Measurements from ENCODE around the gene CSF3.

Gene CSF3

GRCh38 chr17:40062329-40063186, 47.3 kb downstream of the CSF3 start, which contains the start of gene THRA:
THRA (plus strand) TSS chr17:40062965; CDS start chr17:40074489, 11,524 bp downstream.
- no peak for DNase-seq (ENCODE audit: low read depth)

DNA sequence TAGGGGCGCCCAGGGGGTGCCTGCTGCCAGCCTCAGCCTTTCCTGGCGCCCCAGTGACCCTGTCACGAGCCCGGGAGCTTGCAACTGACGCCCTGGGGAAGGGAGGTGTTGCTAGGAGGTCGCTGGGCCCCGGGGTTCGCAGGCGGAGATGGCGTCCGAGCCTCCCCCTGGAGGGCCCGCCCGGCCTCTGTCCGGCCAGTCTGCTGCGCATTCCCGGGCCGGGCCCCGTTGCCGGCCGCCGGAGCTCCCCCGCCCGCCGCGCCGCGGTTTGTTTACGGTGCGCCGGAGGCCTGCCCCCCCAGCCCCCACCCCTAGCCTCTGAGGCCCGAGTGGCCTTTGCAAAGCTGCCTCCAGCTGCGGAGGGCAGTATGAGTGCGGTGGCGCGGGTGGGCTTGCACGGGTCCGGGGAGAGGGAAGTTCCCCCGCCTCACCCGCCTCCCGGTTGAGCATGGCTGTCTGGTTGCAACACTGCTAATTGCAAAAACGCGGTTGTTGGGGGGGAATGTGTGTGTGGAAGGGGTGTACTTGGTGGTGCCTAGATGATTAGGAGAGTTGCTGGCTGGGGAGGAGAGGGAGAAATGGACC, 48.0 kb downstream of the CSF3 start:
- no peak for DNase-seq (ENCODE audit: low read depth)

- DNase-seq (ENCODE audit: low read depth) = no peak
Measured at GRCh38 chr17:40063901-40064531, 48.8 kb downstream of the CSF3 start.

DNA sequence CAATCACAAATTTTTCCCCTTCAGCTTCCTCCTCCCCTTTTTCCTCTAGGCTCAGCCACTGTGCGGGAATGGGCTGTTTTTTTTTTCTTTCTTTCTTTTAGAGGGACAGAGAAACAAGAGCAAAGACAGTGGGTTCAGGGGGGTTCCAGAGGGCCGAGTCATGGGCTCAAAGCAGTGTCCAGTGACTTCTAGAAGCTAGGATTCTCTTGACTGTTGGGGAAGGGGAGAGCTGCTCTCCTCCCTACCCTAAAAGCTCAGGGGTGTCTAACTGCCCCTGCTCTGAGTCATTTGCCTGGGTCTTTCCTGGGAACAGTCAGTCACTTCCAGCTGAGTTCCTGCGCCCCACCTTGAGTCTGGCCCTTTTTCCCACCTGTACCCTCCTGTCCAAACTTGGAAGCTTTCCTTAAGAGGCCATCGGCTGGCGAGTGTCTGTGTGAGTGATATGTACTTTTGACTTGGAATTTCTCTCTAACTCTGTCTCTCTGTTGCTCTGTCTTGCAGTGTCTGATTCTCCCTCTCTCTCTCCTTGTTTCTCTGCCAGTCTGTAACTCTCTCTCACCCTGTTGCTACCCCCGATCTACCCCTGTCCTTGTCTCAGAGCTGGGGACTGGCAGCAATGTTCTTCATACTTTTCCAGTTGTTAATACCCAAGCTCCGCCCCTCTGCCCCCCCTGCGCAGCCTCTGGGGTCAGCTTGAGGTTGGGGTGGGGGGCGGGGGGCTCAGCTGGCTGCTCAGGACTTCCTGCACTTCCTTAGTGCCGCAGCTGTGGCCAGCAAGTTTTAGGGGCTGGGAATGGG, 49.9 kb downstream of the CSF3 start:
- no peak for DNase-seq (ENCODE audit: low read depth)

DNA sequence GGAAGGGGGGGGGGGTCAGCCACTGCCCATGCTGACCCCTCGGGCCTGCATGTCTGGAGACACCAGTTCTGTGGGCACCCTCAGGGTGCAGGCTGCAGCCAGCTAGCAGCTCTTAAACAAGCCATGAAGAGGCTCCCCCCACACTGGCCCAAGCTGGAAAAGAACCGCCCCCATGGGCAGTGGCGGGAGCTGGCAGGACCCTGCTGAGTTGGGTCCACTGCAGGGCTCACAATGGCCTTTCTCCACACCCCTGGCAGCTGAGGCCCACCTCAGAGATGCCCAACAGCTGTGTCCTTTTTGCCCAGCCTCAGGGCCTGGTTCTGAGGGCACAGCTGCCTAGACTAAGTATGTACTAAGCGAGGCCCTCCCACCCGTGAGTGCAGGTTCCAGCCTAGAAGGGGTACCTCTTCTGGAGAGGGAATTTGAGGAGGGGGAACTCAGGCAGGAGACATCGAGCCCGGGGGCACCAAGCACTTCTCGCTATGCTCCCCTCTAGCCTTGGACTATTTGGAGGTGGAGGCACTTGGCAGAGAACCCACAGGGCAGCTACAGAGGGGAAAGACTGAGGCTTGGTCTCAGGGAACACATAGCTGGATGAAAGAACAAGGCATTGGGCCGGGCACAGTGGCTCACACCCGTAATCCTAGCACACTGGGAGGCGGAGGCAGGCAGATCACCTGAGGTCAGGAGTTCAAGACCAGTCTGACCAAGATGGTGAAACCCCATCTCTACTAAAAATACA, 50.7 kb downstream of the CSF3 start:
- DNase-seq (ENCODE audit: low read depth) = no peak

Measured in fibroblast of the conjunctiva (primary cell).